Peyer's patch (tissue), 4 donors: ENCODE data around the gene MUC5AC.

Experiments used
- POLR2A ChIP-seq, 2 donors: fragments of 450-650 bp; IDR thresholded peaks; one replicate each; pipeline ENCODE4 v1.5.1; 2017; ENCODE audit warnings: antibody characterized with exemption in 2 of 2, mild to moderate bottlenecking in 2 of 2, moderate library complexity in 2 of 2
- TF ChIP-seq, protein P1 (sequence below), 6 experiments: fragments of 450-650 bp in 4 of 6; fragments of 200-600 bp in 2 of 6; sonication (generic) in 1 of 6; IDR thresholded peaks; one replicate each; pipeline ENCODE4 v1.5.1; 2017 to 2019; ENCODE audit warnings: antibody characterized with exemption in 6 of 6, mild to moderate bottlenecking in 3 of 6, moderate library complexity in 1 of 6

DNA sequence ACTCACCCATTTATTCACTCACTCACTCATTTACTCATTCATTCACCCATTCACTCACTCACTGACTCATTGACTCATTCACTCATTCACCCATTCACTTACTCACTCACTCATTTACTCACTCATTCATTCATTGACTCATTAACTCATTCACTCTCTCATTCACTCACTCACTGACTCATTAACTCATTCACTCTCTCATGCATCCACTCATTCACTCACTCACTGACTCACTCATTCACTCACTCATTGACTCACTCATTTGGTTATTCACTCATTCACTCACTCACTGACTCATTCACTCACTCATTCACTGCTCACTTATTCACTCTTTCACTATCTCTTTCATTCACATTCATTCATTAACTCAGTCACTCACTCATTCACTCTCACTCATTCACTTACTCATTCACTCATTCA is 2.5 kb upstream of the MUC5AC start:
- TF ChIP-seq, protein P1, sequence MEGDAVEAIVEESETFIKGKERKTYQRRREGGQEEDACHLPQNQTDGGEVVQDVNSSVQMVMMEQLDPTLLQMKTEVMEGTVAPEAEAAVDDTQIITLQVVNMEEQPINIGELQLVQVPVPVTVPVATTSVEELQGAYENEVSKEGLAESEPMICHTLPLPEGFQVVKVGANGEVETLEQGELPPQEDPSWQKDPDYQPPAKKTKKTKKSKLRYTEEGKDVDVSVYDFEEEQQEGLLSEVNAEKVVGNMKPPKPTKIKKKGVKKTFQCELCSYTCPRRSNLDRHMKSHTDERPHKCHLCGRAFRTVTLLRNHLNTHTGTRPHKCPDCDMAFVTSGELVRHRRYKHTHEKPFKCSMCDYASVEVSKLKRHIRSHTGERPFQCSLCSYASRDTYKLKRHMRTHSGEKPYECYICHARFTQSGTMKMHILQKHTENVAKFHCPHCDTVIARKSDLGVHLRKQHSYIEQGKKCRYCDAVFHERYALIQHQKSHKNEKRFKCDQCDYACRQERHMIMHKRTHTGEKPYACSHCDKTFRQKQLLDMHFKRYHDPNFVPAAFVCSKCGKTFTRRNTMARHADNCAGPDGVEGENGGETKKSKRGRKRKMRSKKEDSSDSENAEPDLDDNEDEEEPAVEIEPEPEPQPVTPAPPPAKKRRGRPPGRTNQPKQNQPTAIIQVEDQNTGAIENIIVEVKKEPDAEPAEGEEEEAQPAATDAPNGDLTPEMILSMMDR (IDR thresholded peaks at IDR 0.05): no peak
- TF ChIP-seq POLR2A (IDR thresholded peaks at IDR 0.05): no peak
